H9 (cell line): ENCODE measurements around the gene CHAMP1. TPM values are rescaled to one million over a fixed set of nuclear protein-coding genes. Genes with fewer than 3 reads are reported as not detected.

Experiments used
- DNase-seq: peaks from one replicate; pipeline ENCODE4 v3.0.0-alpha.2; 2017
- H2AFZ ChIP-seq: one replicate; pipeline ENCODE4 v1.6.1; 2013; ENCODE audit warnings: mild to moderate bottlenecking, low read length, control low read depth, moderate library complexity
- H2AK5ac ChIP-seq: 2 replicates; pipeline ENCODE4 v1.6.1; 2013; ENCODE audit warnings: low read length, control low read depth, mixed read lengths; ENCODE audit not compliant: insufficient read length
- H2BK120ac ChIP-seq: one replicate; pipeline ENCODE4 v1.6.1; 2013; ENCODE audit warnings: low read depth, mild to moderate bottlenecking, low read length, control low read depth, inconsistent platforms; ENCODE audit not compliant: poor library complexity, severe bottlenecking
- H2BK12ac ChIP-seq: 2 replicates; pipeline ENCODE4 v1.6.1; 2013; ENCODE audit warnings: low read length, control low read depth, mixed read lengths, low read depth; ENCODE audit not compliant: insufficient read length
- H2BK15ac ChIP-seq: 2 replicates; pipeline ENCODE4 v1.6.1; 2013; ENCODE audit warnings: low read depth, low read length, control low read depth
- H2BK20ac ChIP-seq: one replicate; pipeline ENCODE4 v1.6.1; 2013; ENCODE audit warnings: low read depth, mild to moderate bottlenecking, low read length, control low read depth, inconsistent platforms; ENCODE audit not compliant: poor library complexity, severe bottlenecking
- H2BK5ac ChIP-seq: 2 replicates; pipeline ENCODE4 v1.6.1; 2013; ENCODE audit warnings: low read length, control low read depth, mixed read lengths; ENCODE audit not compliant: insufficient read length
- H3K14ac ChIP-seq: 2 replicates; pipeline ENCODE4 v1.6.1; 2013; ENCODE audit warnings: low read length, control low read depth; ENCODE audit not compliant: insufficient read depth
- H3K18ac ChIP-seq: 2 replicates; pipeline ENCODE4 v1.6.1; 2013; ENCODE audit warnings: low read depth, mild to moderate bottlenecking, mixed read lengths, low read length, control low read depth; ENCODE audit not compliant: insufficient read length
- H3K23ac ChIP-seq: 2 replicates; pipeline ENCODE4 v1.6.1; 2013; ENCODE audit warnings: low read length, control low read depth, mixed read lengths, low read depth; ENCODE audit not compliant: insufficient read length
- H3K23me2 ChIP-seq: 2 replicates; pipeline ENCODE4 v1.6.1; 2013; ENCODE audit warnings: low read depth, mild to moderate bottlenecking, mixed read lengths, low read length, control low read depth; ENCODE audit not compliant: insufficient read length, poor library complexity, severe bottlenecking
- H3K27ac ChIP-seq: 2 replicates; pipeline ENCODE4 v1.5.1; 2013; ENCODE audit warnings: low read length, control low read depth, mixed read lengths, low read depth; ENCODE audit not compliant: insufficient read length
- H3K27me3 ChIP-seq: 2 replicates; pipeline ENCODE4 v1.6.1; 2013; ENCODE audit warnings: low read length, control low read depth, inconsistent platforms; ENCODE audit not compliant: insufficient read depth
- H3K4ac ChIP-seq: 2 replicates; pipeline ENCODE4 v1.6.1; 2013; ENCODE audit warnings: low read depth, mild to moderate bottlenecking, control low read depth, inconsistent platforms, low read length, moderate library complexity
- H3K4me1 ChIP-seq: 2 replicates; pipeline ENCODE4 v1.6.1; 2013; ENCODE audit warnings: low read length, control low read depth, inconsistent platforms; ENCODE audit not compliant: insufficient read depth
- H3K4me2 ChIP-seq: 2 replicates; pipeline ENCODE4 v1.6.1; 2013; ENCODE audit warnings: low read length, control low read depth, mixed read lengths; ENCODE audit not compliant: insufficient read length, insufficient read depth
- H3K56ac ChIP-seq: 2 replicates; pipeline ENCODE4 v1.6.1; 2013; ENCODE audit warnings: low read depth, mild to moderate bottlenecking, mixed read lengths, low read length, control low read depth; ENCODE audit not compliant: insufficient read length
- H3K79me1 ChIP-seq: 2 replicates; pipeline ENCODE4 v1.6.1; 2013; ENCODE audit warnings: low read depth, mild to moderate bottlenecking, moderate library complexity, low read length, control low read depth, inconsistent platforms; ENCODE audit not compliant: insufficient read depth, poor library complexity, severe bottlenecking
- H3K79me2 ChIP-seq: 2 replicates; pipeline ENCODE4 v1.6.1; 2013; ENCODE audit warnings: low read length, control low read depth, inconsistent platforms; ENCODE audit not compliant: insufficient read depth
- H3K9ac ChIP-seq: 2 replicates; pipeline ENCODE4 v1.6.1; 2013; ENCODE audit warnings: low read length, control low read depth, mixed read lengths; ENCODE audit not compliant: insufficient read length; ENCODE audit errors: extremely low read depth
- H3K9me3 ChIP-seq: one replicate; pipeline ENCODE4 v1.6.1; 2013; ENCODE audit warnings: low read depth, low read length, inconsistent platforms; ENCODE audit not compliant: control insufficient read depth
- H3T11ph ChIP-seq: one replicate; pipeline ENCODE4 v1.6.1; 2013; ENCODE audit warnings: mild to moderate bottlenecking, low read length, control low read depth, inconsistent platforms
- H4K20me1 ChIP-seq: one replicate; pipeline ENCODE4 v1.6.1; 2013; ENCODE audit not compliant: control insufficient read depth, insufficient read length, insufficient read depth
- H4K5ac ChIP-seq: 2 replicates; pipeline ENCODE4 v1.6.1; 2013; ENCODE audit warnings: low read depth, mild to moderate bottlenecking, mixed read lengths, low read length, control low read depth; ENCODE audit not compliant: insufficient read length
- H4K8ac ChIP-seq: replicated peaks from 2 replicates; pipeline ENCODE4 v1.6.1; 2013; ENCODE audit warnings: low read length, control low read depth, mixed read lengths, low read depth; ENCODE audit not compliant: insufficient read length
- H4K91ac ChIP-seq: 2 replicates; pipeline ENCODE4 v1.6.1; 2013; ENCODE audit warnings: low read depth, mild to moderate bottlenecking, moderate library complexity, mixed read lengths, low read length, control low read depth; ENCODE audit not compliant: insufficient read length
- H3K27ac Mint-ChIP-seq, 3 experiments: 2 replicates in 2 of 3; 3 replicates in 1 of 3; pipeline ENCODE4 v1.8.0; 2020 to 2021; ENCODE audit warnings: mixed read lengths in 3 of 3, mild to moderate bottlenecking in 1 of 3, moderate library complexity in 1 of 3
- H3K27me3 Mint-ChIP-seq: 2 replicates; pipeline ENCODE4 v1.8.0; 2021; ENCODE audit warnings: low read depth, mild to moderate bottlenecking, moderate library complexity, mixed read lengths
- H3K36me3 Mint-ChIP-seq, 3 experiments: 2 replicates in 2 of 3; 3 replicates in 1 of 3; pipeline ENCODE4 v1.8.0; 2020 to 2021; ENCODE audit warnings: low read depth in 3 of 3, mixed read lengths in 3 of 3; ENCODE audit not compliant: insufficient read depth in 1 of 3
- H3K4me1 Mint-ChIP-seq, 2 experiments: 2 replicates each; pipeline ENCODE4 v1.8.0; 2020; ENCODE audit warnings: mixed read lengths in 2 of 2
- H3K4me3 Mint-ChIP-seq, 2 experiments: 2 replicates in 1 of 2; 3 replicates in 1 of 2; pipeline ENCODE4 v1.8.0; 2020 to 2021; ENCODE audit warnings: mild to moderate bottlenecking in 2 of 2, mixed read lengths in 2 of 2, moderate library complexity in 1 of 2
- H3K9me3 Mint-ChIP-seq, 2 experiments: 2 replicates in 1 of 2; 3 replicates in 1 of 2; pipeline ENCODE4 v1.8.0; 2020; ENCODE audit warnings: mild to moderate bottlenecking in 2 of 2, mixed read lengths in 2 of 2, moderate library complexity in 1 of 2
- CTCF ChIP-seq: fragments of 200-600 bp; sonication (generic); conservative IDR thresholded peaks from 3 replicates; pipeline ENCODE4 v1.8.0; 2021; ENCODE audit warnings: antibody characterized with exemption, mild to moderate bottlenecking
- WGBS: extraction: QIAGEN DNeasy Blood & Tissue Kit; methylation state at CpG from one replicate; pipeline ENCODE4 v1.1.7; 2013; ENCODE audit warnings: missing lambda C conversion rate, low lambda C conversion rate, mixed read lengths; ENCODE audit not compliant: insufficient read length; ENCODE audit errors: extremely low coverage; 5-methylcytosine and 5-hydroxymethylcytosine counted together
- total RNA-seq: library from RNA; stranded (reverse); gene quantifications from 2 replicates; pipeline ENCODE4 v1.2.1, GENCODE V29; 2021

Gene CHAMP1
- total RNA-seq, 1 experiment from 2014 or later = 62.1 TPM

- no peaks in the 10 kb centered on the region for H3K27me3 Mint-ChIP-seq
- Histone ChIP-seq H2AK5ac (no peak overlapping the region), H4K20me1 (no peaks in the 10 kb centered on the region), H3K9ac (no peak overlapping the region), H2BK5ac (no peak overlapping the region), H3K4me2 (no peak overlapping the region), H3K27ac (no peak overlapping the region), H3T11ph (no peak overlapping the region), H3K56ac (no peak overlapping the region), H2AFZ (no peak overlapping the region), H3K23ac (no peak overlapping the region), H3K79me1 (no peaks in the 10 kb centered on the region), H2BK15ac (no peak overlapping the region), H2BK120ac (no peak overlapping the region), H3K27me3 (no peaks in the 10 kb centered on the region), H2BK20ac (no peak overlapping the region), H3K23me2 (peaks cover 1% of the 10 kb centered on the region), H3K18ac (no peak overlapping the region), H3K4me1 (no peaks in the 10 kb centered on the region), H3K9me3 (no peaks in the 10 kb centered on the region), H3K4ac (no peak overlapping the region), H3K79me2 (peaks cover under 1% of the 10 kb centered on the region; the same call in 1 of the 2 replicates), H4K5ac (no peak overlapping the region), H4K91ac (no peak overlapping the region), H2BK12ac (no peak overlapping the region), H3K14ac (no peak overlapping the region), H4K8ac (no peak overlapping the region)
- H3K36me3 Mint-ChIP-seq = peaks cover 6 to 20% (median 17%) of the 10 kb centered on the region in 3 experiments; a peak in 6 of 7 replicates
- H3K9me3 Mint-ChIP-seq = no peaks in the 10 kb centered on the region
- no peak for TF ChIP-seq CTCF
- peaks cover 7 to 10% of the 10 kb centered on the region in 2 experiments for H3K4me1 Mint-ChIP-seq
- H3K27ac Mint-ChIP-seq = no peak overlapping the region
- H3K4me3 Mint-ChIP-seq = no peak overlapping the region
- no CpG with 5 or more reads among the region's 6 CpGs for WGBS
- DNase-seq = no peak
These were observed 4.4 kb upstream of the CHAMP1 start for GRCh38 chr13:114309806-114310410.
